Fibroblast of skin of back (primary cell): Measurements from ENCODE around the gene ATXN7L1.
A peak's percentile ranks its signal among the peaks of the same experiment; 100 is the strongest.
"Not testable (repeated sequence)": the region's sequence is repeated elsewhere in the genome, so short reads cannot be mapped to it uniquely, and the experiment has no call there.

Source experiments
- DNase-seq: peaks from one replicate; pipeline ENCODE4 v3.0.0-alpha.2; 2013

The ATXN7L1 gene

GRCh38 chr7:105800849-105801534 lies 75.4 kb downstream of the ATXN7L1 start:
- DNase-seq, result no peak

- DNase-seq, result peak; percentile 33
Measured at GRCh38 chr7:105800442-105800841, 76.0 kb downstream of the ATXN7L1 start.

- DNase-seq, result peak; percentile 19
Measured at GRCh38 chr7:105799677-105800076, 76.7 kb downstream of the ATXN7L1 start.

GRCh38 chr7:105799006-105799405 lies 77.4 kb downstream of the ATXN7L1 start:
- DNase-seq, result no peak

- DNase-seq, result no peak
Measured at GRCh38 chr7:105797652-105798051, 78.7 kb downstream of the ATXN7L1 start.

- DNase-seq, result peak; percentile 9
Measured at GRCh38 chr7:105796365-105796764, 80.0 kb downstream of the ATXN7L1 start.

- DNase-seq, result peak; percentile 34
Measured at GRCh38 chr7:105794741-105795729, 81.4 kb downstream of the ATXN7L1 start.

- no peak for DNase-seq
Measured at GRCh38 chr7:105792488-105793370, 83.7 kb downstream of the ATXN7L1 start.

GRCh38 chr7:105791926-105792325 lies 84.5 kb downstream of the ATXN7L1 start:
- DNase-seq, result no peak

GRCh38 chr7:105790996-105791395 lies 85.4 kb downstream of the ATXN7L1 start:
- DNase-seq, result no peak

- DNase-seq, result not testable (repeated sequence)
Measured at GRCh38 chr7:105790452-105790851, 85.9 kb downstream of the ATXN7L1 start.

GRCh38 chr7:105788816-105789349 lies 87.5 kb downstream of the ATXN7L1 start:
- no peak for DNase-seq

GRCh38 chr7:105788356-105788755 lies 88.0 kb downstream of the ATXN7L1 start:
- no peak for DNase-seq

- DNase-seq, result no peak
Measured at GRCh38 chr7:105787793-105788192, 88.6 kb downstream of the ATXN7L1 start.

- DNase-seq, result no peak
Measured at GRCh38 chr7:105786520-105787470, 89.6 kb downstream of the ATXN7L1 start.

GRCh38 chr7:105782391-105783042 lies 93.9 kb downstream of the ATXN7L1 start:
- peak; percentile 87 for DNase-seq

- DNase-seq, result no peak
Measured at GRCh38 chr7:105779856-105780780, 96.3 kb downstream of the ATXN7L1 start.

GRCh38 chr7:105778956-105779355 lies 97.4 kb downstream of the ATXN7L1 start:
- DNase-seq, result no peak
